Measurements from ENCODE around the gene LSM10. TPM values are rescaled to one million over a fixed set of nuclear protein-coding genes. Genes with fewer than 3 reads are reported as not detected.

Gene LSM10
- total RNA-seq, 2 donors from 2014 or later = 37.5 to 45.6 TPM

DNA sequence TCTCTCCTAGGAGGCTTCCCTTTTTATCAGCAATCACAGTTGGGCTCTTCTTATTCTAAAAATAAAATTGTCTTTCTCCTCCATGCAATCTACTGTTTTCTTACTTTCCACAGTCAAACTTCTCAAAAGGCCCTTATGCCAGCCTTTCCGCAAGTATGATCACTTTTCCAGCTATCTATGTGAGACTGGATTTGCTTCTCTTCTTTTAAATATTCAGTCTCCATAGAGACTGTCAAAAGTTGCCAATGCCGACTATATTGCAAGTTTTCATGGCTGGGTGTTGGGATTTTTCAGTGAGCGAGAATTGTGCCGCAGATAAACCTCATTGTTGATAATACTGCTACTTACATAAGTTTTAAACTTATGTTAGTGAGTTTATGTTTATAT lies 4.8 kb upstream of the LSM10 start:
- Mint-ChIP-seq H3K9me3 (no peaks in the 10 kb centered on the region), H3K4me3 (peak overlapping the region; percentile 79), H3K27ac (no peak overlapping the region), H3K27me3 (ENCODE audit: insufficient read depth) (no peaks in the 10 kb centered on the region), H3K4me1 (peaks cover 3% of the 10 kb centered on the region), H3K36me3 (ENCODE audit: low read depth) (peaks cover 2% of the 10 kb centered on the region)
- no peaks in the 10 kb centered on the region for H3K27me3 ChIP-seq (ENCODE audit: control insufficient read depth, insufficient read depth, low read length, poor library complexity, severe bottlenecking)
- H3K9me3 ChIP-seq (ENCODE audit: control insufficient read depth, low read length) = no peaks in the 10 kb centered on the region
- no peak overlapping the region for H3K27ac ChIP-seq (ENCODE audit: low read depth, low read length)
- H3K36me3 ChIP-seq (ENCODE audit: control insufficient read depth, insufficient read depth, low read length) = no peaks in the 10 kb centered on the region
- no peak for DNase-seq
- H3K9ac ChIP-seq (ENCODE audit: extremely low read depth, low read length, poor library complexity, severe bottlenecking) = no peak overlapping the region
- H3K4me3 ChIP-seq (ENCODE audit: low read length) = no peak overlapping the region
- no peaks in the 10 kb centered on the region for H3K4me1 ChIP-seq (ENCODE audit: control insufficient read depth, insufficient read depth, low read length)
- TF ChIP-seq, protein P1, sequence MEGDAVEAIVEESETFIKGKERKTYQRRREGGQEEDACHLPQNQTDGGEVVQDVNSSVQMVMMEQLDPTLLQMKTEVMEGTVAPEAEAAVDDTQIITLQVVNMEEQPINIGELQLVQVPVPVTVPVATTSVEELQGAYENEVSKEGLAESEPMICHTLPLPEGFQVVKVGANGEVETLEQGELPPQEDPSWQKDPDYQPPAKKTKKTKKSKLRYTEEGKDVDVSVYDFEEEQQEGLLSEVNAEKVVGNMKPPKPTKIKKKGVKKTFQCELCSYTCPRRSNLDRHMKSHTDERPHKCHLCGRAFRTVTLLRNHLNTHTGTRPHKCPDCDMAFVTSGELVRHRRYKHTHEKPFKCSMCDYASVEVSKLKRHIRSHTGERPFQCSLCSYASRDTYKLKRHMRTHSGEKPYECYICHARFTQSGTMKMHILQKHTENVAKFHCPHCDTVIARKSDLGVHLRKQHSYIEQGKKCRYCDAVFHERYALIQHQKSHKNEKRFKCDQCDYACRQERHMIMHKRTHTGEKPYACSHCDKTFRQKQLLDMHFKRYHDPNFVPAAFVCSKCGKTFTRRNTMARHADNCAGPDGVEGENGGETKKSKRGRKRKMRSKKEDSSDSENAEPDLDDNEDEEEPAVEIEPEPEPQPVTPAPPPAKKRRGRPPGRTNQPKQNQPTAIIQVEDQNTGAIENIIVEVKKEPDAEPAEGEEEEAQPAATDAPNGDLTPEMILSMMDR (conservative IDR thresholded peaks at IDR 0.05) = no peak
- WGBS, 2 experiments (ENCODE audit: insufficient coverage in 1 of 2, insufficient read length in 1 of 2) = 90 to 99% methylated on average over 2 to 3 of the region's 4 CpGs

DNA sequence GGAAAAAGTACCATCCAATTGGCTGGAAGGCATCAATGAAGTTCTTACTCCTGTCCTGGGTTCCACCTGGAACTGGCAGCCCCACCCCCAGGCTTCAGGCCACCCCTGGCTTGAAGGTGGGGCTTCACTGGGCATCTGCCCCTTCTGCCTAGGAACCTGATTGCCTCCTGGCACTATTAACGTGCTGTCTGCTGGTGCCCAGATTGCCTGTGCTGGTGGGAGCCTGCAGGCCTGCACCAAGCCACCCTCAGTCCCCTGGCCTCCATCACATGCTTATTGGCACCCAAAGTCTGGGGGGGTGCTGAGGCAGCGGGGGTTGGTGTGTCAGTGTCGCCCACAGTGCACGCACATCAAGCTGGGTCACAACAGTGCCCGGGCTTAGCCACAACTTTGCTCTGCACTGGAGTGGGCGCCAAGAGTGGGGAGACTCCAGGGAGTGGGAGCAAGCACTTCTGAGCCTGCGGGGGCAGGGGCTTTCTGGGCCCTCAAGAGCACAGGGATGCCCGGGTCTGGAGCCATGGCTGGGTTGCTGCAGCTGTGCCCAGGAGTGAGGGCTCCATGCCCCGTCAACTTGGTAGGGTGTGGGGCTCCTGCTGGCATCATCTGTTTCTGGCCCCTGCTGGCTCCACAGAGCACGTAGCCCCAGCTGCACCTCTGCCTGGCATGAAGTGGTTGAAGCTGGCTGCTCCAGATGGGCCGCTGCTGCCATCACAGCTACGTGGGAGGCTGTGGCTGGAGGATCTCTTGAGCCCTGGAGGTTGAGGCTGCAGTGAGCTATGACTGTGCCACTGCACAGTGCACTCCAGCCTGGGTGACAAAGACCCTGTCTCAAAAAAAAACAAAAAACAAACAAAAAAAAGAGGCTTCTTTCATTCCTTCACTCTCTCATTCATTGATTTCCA lies 4.1 kb upstream of the LSM10 start:
- Histone ChIP-seq H3K9ac (ENCODE audit: extremely low read depth, low read length, poor library complexity, severe bottlenecking) (no peak overlapping the region), H3K4me1 (ENCODE audit: control insufficient read depth, insufficient read depth, low read length) (no peaks in the 10 kb centered on the region), H3K4me3 (ENCODE audit: low read length) (peak overlapping the region; percentile 70), H3K27me3 (ENCODE audit: control insufficient read depth, insufficient read depth, low read length, poor library complexity, severe bottlenecking) (no peaks in the 10 kb centered on the region), H3K9me3 (ENCODE audit: control insufficient read depth, low read length) (no peaks in the 10 kb centered on the region), H3K27ac (ENCODE audit: low read depth, low read length) (no peak overlapping the region), H3K36me3 (ENCODE audit: control insufficient read depth, insufficient read depth, low read length) (no peaks in the 10 kb centered on the region)
- DNase-seq = no peak
- H3K27ac Mint-ChIP-seq = peak overlapping the region; percentile 97
- H3K36me3 Mint-ChIP-seq (ENCODE audit: low read depth) = no peaks in the 10 kb centered on the region
- peaks cover 7% of the 10 kb centered on the region for H3K4me1 Mint-ChIP-seq
- H3K4me3 Mint-ChIP-seq = peak overlapping the region; percentile 79
- WGBS, 2 experiments (ENCODE audit: insufficient coverage in 1 of 2, insufficient read length in 1 of 2) = 91 to 97% methylated on average over 9 to 12 of the region's 12 CpGs
- no peaks in the 10 kb centered on the region for H3K9me3 Mint-ChIP-seq
- H3K27me3 Mint-ChIP-seq (ENCODE audit: insufficient read depth) = no peaks in the 10 kb centered on the region
- TF ChIP-seq, protein P1 (conservative IDR thresholded peaks at IDR 0.05) = no peak

DNA sequence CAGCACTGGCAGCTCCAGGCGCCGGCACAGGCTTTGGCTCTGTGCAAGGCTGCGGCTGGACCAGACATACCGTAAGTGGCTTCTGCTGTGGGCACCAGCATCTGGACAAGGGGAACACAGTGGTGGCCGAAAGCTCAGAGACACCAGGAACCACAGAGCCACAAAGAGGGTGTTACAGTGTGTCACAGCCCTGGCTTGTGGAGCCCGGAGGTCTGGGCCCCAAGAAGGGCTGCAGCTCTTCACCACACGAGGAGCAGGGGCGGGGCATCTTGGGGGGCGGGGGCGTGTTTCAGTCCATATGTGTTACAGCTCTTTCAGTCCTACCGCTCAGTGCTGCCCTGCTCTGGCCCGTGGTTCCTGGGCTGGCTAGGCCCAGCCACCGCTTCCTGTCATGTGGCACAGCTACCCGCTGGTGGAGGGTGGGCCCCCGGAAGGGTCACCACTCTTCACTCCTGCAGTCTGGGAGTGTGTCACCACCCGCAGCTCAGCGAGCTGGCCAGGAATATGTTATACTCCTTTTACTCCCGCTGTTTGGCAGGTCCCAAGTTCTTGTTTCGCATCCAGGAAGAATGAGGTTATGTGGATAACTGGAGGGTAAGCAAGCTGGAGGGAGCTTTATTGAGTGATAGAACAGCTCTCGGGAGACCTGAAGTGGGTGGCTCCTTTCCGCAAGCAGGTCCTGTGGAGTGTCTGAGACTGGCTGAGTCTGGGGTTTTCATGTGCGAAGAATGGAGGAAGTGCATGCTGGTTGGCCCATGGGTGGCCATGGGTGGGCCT lies 3.3 kb upstream of the LSM10 start:
- Histone ChIP-seq H3K9ac (ENCODE audit: extremely low read depth, low read length, poor library complexity, severe bottlenecking) (no peak overlapping the region), H3K9me3 (ENCODE audit: control insufficient read depth, low read length) (no peaks in the 10 kb centered on the region), H3K4me3 (ENCODE audit: low read length) (peak overlapping the region; percentile 70), H3K27me3 (ENCODE audit: control insufficient read depth, insufficient read depth, low read length, poor library complexity, severe bottlenecking) (no peaks in the 10 kb centered on the region), H3K36me3 (ENCODE audit: control insufficient read depth, insufficient read depth, low read length) (no peaks in the 10 kb centered on the region), H3K4me1 (ENCODE audit: control insufficient read depth, insufficient read depth, low read length) (no peaks in the 10 kb centered on the region), H3K27ac (ENCODE audit: low read depth, low read length) (no peak overlapping the region)
- Mint-ChIP-seq H3K4me3 (peak overlapping the region; percentile 79), H3K27me3 (ENCODE audit: insufficient read depth) (no peaks in the 10 kb centered on the region), H3K27ac (peak overlapping the region; percentile 97), H3K36me3 (ENCODE audit: low read depth) (peaks cover 3% of the 10 kb centered on the region), H3K9me3 (no peaks in the 10 kb centered on the region), H3K4me1 (peaks cover 12% of the 10 kb centered on the region)
- peak; percentile 98 for DNase-seq
- WGBS, 2 experiments (ENCODE audit: insufficient coverage in 1 of 2, insufficient read length in 1 of 2) = 73 to 77% methylated on average over 18 to 22 of the region's 22 CpGs
- TF ChIP-seq, protein P1 (conservative IDR thresholded peaks at IDR 0.05) = no peak

Measured in endodermal cell (in vitro differentiated cells).